PFSK-1 (cell line): ENCODE results near the gene CLCN6.

Source experiments
- FOXP2 ChIP-seq: optimal IDR thresholded peaks from 2 replicates; pipeline ENCODE3; 2011; ENCODE audit warnings: borderline replicate concordance, control low read depth, inconsistent platforms; ENCODE audit not compliant: insufficient read depth; ENCODE audit errors: extremely low read length, extremely low read depth
- POLR2AphosphoS5 ChIP-seq: IDR thresholded peaks from 2 replicates; pipeline ENCODE4 v1.6.1; 2012; ENCODE audit warnings: low read depth, mild to moderate bottlenecking, control low read depth, low read length, moderate library complexity
- REST ChIP-seq, 2 experiments: IDR thresholded peaks; 2 replicates each; pipeline versions ENCODE4 v1.6.1 to v1.8.0; 2011 to 2012; ENCODE audit warnings: low read depth in 2 of 2, low read length in 2 of 2, control low read depth in 1 of 2, inconsistent platforms in 1 of 2, mild to moderate bottlenecking in 1 of 2, moderate library complexity in 1 of 2; ENCODE audit not compliant: insufficient read depth in 1 of 2
- SIN3A ChIP-seq: IDR thresholded peaks from 2 replicates; pipeline ENCODE4 v1.6.1; 2012; ENCODE audit warnings: mild to moderate bottlenecking, low read length, moderate library complexity, borderline replicate concordance; ENCODE audit not compliant: insufficient read depth
- TAF1 ChIP-seq: IDR thresholded peaks from 2 replicates; pipeline ENCODE4 v1.6.1; 2012; ENCODE audit warnings: low read length, control low read depth, borderline replicate concordance; ENCODE audit not compliant: insufficient read depth

Gene CLCN6

GRCh38 chr1:11772458-11772857, 33.5 kb upstream of the CLCN6 start:
- no peak for TF ChIP-seq REST (IDR thresholded peaks at IDR 0.05; ENCODE audit: insufficient read depth in 1 of 2, low read depth in 2 of 2, low read length in 2 of 2)
- no peak for TF ChIP-seq FOXP2
- TF ChIP-seq TAF1 = no peak
- no peak for TF ChIP-seq POLR2AphosphoS5
- TF ChIP-seq SIN3A = no peak

- TF ChIP-seq SIN3A (no peak), FOXP2 (no peak), REST (IDR thresholded peaks at IDR 0.05; ENCODE audit: insufficient read depth in 1 of 2, low read depth in 2 of 2, low read length in 2 of 2) (no peak)
Measured at GRCh38 chr1:11774753-11775152, 31.2 kb upstream of the CLCN6 start.

GRCh38 chr1:11777658-11778322, 28.2 kb upstream of the CLCN6 start:
- TF ChIP-seq REST (IDR thresholded peaks at IDR 0.05; ENCODE audit: insufficient read depth in 1 of 2, low read depth in 2 of 2, low read length in 2 of 2) (no peak), SIN3A (no peak)

GRCh38 chr1:11778336-11778735, 27.7 kb upstream of the CLCN6 start:
- TF ChIP-seq REST (IDR thresholded peaks at IDR 0.05; ENCODE audit: insufficient read depth in 1 of 2, low read depth in 2 of 2, low read length in 2 of 2) (no peak), SIN3A (no peak), FOXP2 (no peak), TAF1 (no peak), POLR2AphosphoS5 (no peak)

GRCh38 chr1:11778844-11779623, 27.0 kb upstream of the CLCN6 start:
- TF ChIP-seq SIN3A (no peak), POLR2AphosphoS5 (no peak), REST (IDR thresholded peaks at IDR 0.05; ENCODE audit: insufficient read depth in 1 of 2, low read depth in 2 of 2, low read length in 2 of 2) (no peak), TAF1 (no peak), FOXP2 (no peak)
